A549 (cell line): ENCODE results near the gene DNASE1L2.

Experiments used
- EP300 ChIP-seq, 2 experiments: fragments of >200 bp; sonication (Bioruptor Twin); formaldehyde crosslinking; IDR thresholded peaks; 2 replicates in 1 of 2; 3 replicates in 1 of 2; pipeline ENCODE4 v1.6.1; 2016 to 2017
- JUNB ChIP-seq: fragments of >200 bp; sonication (Bioruptor Twin); formaldehyde crosslinking; IDR thresholded peaks from 2 replicates; pipeline ENCODE4 v1.6.1; 2016
- POLR2A ChIP-seq: IDR thresholded peaks from 2 replicates; pipeline ENCODE4 v1.6.1; 2012; ENCODE audit warnings: mild to moderate bottlenecking, low read length
- POLR2AphosphoS2 ChIP-seq: conservative IDR thresholded peaks from 2 replicates; pipeline ENCODE4 v1.6.1; 2012; ENCODE audit warnings: low read length, improper control_type of control experiment, inconsistent platforms
- RAD21 ChIP-seq, 2 experiments: fragments of >200 bp in 1 of 2; sonication (Bioruptor Twin) in 1 of 2; formaldehyde crosslinking in 1 of 2; IDR thresholded peaks in 1 of 2; conservative IDR thresholded peaks in 1 of 2; 2 replicates in 1 of 2; 3 replicates in 1 of 2; pipeline ENCODE4 v1.6.1; 2012 to 2018; ENCODE audit warnings: inconsistent platforms in 1 of 2
- TF ChIP-seq, protein P1 (sequence below): fragments of 150-350 bp; IDR thresholded peaks from 2 replicates; pipeline ENCODE4 v1.6.1; 2014; ENCODE audit warnings: low read depth, mild to moderate bottlenecking, low read length
- TF ChIP-seq, protein P2 (sequence below): fragments of >200 bp; sonication (Bioruptor Twin); formaldehyde crosslinking; IDR thresholded peaks from 3 replicates; pipeline ENCODE4 v1.5.1; 2016

DNA sequence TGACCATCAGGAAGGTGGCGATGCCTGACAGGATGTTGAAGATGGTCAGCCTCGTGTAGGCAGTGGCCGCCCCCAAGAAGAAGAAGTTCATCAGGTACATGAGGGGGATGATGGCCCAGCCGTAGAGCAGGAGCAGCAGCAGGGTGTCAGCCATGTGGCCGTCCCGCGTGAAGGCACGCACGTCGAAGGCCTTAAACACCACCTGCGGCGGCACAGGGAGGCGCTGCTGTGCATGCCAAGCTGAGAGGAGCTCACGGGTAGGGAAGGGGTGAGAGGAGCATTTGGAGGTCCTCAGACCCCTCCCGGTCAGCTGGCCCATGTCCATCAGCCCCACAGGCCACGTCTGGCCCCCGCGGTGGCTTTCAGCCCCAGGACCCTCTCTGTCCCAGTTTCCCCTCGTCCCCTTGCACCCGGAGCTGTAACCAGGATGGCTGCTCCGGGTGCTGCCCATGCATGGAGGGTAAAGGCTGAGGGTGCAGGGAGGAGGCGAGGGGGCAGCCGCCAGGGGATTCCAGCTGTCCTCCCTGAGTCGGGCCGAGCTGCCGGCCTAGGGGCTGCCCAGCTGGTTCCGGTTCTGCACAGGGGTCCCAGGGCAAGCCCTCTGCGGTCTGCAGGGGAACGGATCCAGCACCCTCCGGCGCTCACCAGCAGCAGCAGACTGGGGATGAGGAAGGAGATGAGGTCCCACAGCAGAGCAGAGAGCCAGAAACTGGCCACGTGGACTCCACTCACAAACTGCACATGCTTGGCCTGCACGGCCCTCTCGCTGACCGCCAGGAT, 48.7 kb downstream of the DNASE1L2 start:
- no peak for TF ChIP-seq JUNB
- TF ChIP-seq RAD21 (conservative IDR thresholded peaks at IDR 0.05 in 1 of 2, IDR thresholded peaks at IDR 0.05 in 1 of 2) = no peak
- TF ChIP-seq, protein P1, sequence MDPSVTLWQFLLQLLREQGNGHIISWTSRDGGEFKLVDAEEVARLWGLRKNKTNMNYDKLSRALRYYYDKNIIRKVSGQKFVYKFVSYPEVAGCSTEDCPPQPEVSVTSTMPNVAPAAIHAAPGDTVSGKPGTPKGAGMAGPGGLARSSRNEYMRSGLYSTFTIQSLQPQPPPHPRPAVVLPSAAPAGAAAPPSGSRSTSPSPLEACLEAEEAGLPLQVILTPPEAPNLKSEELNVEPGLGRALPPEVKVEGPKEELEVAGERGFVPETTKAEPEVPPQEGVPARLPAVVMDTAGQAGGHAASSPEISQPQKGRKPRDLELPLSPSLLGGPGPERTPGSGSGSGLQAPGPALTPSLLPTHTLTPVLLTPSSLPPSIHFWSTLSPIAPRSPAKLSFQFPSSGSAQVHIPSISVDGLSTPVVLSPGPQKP = no peak
- TF ChIP-seq EP300 (IDR thresholded peaks at IDR 0.05) = no peak
- TF ChIP-seq, protein P2, sequence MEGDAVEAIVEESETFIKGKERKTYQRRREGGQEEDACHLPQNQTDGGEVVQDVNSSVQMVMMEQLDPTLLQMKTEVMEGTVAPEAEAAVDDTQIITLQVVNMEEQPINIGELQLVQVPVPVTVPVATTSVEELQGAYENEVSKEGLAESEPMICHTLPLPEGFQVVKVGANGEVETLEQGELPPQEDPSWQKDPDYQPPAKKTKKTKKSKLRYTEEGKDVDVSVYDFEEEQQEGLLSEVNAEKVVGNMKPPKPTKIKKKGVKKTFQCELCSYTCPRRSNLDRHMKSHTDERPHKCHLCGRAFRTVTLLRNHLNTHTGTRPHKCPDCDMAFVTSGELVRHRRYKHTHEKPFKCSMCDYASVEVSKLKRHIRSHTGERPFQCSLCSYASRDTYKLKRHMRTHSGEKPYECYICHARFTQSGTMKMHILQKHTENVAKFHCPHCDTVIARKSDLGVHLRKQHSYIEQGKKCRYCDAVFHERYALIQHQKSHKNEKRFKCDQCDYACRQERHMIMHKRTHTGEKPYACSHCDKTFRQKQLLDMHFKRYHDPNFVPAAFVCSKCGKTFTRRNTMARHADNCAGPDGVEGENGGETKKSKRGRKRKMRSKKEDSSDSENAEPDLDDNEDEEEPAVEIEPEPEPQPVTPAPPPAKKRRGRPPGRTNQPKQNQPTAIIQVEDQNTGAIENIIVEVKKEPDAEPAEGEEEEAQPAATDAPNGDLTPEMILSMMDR = no peak
- no peak for TF ChIP-seq POLR2AphosphoS2
- TF ChIP-seq POLR2A = no peak
